GM21381 (cell line): ENCODE results near the gene CDH4.

ENCODE experiments used
- ATAC-seq: cut with Tn5 transposase; IDR thresholded peaks from one replicate; pipeline ENCODE4 v1.9.1; 2021; ENCODE audit warnings: mild to moderate bottlenecking, moderate library complexity; ENCODE audit not compliant: unreplicated experiment

Gene CDH4

DNA sequence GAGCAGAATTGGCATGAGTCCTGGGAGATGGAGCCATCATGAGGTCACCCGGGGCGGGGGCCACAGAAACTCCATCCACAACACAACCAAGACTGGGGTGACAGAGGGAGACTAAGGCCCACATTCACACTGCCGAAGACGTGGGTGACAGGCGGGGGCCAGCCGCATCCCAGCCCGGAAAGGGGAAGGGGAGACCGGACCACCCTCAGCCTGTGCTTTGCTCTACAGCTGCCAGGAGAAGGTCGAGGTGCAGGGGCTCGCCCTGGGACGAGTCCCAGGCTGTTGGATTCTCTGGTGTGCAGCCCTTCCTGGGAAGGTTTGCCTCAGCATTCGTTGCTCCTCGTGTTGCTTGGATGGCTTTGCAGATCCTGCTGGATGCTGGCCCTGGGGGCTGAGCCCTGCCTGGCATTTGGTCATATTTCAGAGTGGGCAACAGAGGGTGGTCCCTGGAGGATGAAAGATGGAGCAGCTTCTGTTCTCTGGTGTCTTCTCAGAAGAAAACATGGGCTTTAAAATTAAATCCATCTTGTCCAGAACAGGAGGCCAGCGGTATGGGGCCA, 484.8 kb downstream of the CDH4 start:
- ATAC-seq, result no peak

DNA sequence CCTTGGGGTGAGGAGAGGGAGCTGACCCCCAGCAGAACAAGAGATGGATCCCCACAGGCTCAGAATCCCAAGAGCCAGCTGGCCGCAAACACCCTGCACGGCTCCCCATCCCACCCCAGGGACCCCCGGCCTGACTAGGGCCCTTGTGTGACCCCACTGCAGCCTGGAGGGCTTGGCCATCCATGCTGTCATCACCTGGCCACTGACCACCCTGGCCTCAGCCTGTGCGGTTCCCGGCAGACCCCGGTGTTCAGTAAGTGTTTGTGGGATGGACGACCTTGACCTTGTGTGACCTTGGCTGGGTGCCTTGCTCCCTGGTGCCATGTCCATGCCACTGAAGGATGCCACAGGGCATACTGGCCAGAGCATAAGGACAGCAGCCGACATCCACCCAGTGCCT, 485.3 kb downstream of the CDH4 start:
- ATAC-seq, result no peak

DNA sequence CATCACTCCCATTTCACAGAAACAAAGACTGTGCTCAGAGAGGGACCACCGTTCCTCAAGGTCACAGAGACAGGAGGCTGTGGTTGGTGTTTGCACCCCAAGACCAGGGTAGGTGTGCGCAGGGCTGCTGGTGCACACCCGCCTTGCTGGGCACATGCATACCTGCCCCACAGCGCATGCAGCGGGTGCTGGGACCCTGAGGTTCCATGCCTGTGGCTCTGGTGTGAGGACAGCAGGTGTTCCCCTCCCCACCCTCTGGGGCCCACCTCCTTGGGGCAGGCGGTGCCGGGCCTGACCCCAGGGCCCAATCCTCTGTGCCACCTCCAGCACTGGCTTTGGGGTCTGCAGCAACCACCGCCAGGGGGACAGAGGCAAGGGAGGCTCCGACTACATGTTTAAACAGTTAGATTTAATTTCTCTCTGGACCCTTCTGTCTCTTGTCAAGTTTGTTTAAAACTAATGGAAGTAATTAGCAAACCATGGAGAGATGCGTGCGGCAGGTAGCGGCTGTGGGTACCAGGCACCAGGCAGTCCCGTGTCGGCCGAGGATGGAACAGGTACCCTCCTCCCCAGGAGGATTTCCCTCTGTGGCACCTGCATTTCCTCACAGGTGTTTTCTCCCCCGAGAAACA, 485.9 kb downstream of the CDH4 start:
- ATAC-seq, result no peak

DNA sequence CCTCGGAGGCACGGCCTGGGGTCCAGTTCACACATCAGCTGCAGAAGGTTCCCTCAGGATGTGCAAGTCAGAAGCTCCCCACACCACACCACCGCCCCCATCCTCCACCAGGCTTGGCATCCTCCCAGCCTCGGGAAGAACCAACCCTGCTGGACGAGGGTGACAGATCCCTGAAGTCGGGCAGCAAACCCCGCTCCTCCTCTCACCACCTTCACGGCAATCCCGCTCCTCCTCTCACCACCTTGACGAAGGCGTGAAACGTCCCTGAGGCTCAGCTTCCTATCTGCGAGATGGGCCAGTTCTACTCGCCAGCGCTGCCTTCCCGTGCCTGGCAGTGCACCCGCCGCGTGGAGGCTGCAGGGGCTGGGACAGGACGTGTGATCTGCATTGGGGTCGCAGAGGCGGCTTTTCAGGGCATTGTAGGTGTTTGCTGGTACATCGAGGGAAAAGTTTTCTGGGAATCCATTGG, 486.6 kb downstream of the CDH4 start:
- no peak for ATAC-seq

DNA sequence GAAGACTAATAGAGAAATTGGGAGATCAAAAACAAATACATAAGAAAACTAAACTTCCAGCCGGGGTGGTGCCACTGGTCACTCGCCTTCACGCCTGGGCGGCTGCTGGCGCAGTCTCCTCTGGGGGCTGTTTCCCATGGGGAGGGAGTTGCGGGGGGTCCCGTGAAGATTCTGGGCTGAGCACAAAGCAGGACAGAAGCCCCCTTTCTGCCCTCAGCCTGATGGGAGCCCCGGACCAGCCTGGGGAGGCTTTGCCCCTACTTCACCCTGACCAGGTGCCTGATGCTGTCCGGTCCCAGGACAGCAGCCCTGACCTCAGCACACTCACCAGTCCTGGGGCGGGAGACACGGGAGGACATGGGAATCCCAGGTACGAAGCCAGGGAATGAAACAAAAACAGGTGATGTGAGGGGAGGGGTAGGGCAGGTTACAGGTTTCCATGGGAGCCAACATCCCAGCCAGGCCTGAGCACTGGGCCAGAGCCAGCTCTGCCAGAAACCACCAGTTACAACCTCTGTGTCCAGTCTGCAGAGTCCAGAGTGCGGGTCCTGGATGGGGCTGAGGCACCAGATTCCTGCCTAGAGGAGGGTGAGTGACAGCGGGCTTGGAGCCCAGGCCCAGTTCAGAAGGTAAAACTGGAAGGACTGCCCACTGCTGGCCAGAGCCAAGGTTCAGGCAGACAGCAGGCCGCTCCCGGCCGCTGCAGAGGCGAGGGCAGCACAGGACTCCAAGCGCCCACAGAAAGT, 487.2 kb downstream of the CDH4 start:
- no peak for ATAC-seq

DNA sequence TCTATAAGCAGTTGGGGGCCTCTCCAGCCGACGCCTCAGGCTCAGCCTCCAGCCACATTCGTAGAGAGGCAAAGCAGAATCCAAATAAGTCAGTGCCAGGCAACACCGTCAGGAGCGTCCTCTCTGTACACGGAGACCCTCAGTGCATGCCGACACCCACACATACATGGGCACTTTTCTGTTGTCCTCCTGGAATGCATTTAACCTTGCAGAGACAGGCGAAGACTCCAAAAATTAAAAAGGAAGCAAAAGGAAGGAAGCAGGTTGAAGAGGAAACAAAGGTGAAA, 487.7 kb downstream of the CDH4 start:
- ATAC-seq, result no peak

DNA sequence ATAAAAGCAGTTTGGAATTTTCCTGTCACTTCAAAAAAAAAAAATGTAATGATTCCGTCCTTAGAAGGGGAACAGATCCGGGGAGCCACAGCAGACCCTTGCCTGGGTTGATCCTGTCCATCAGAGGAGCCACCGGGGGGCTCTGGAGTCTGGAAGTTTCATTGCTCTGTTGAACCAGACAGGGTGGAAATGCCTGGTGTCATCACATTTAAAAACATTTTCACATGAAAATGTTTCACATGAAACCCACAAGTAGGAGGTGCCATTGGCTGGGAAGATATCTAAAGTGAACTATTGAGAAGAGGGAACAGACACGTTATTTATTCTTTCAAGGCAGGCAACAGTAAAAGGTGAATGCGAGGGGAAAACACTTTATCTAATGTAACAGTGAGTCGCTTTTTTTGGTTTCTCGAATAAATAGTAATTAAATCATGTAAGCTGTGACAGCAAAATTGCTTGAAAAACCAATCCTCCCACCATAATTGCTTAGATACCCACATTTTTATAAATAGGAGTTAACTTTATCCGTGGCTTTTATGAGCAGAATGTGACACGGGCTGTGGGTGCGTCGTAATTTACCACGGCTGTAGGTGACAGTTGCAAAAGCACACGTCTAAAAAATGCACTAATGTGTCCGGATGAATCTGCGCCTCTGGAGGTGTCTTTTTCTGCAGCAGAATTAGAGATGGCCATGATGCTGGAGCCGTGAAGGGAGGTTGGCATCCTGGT, 490.2 kb downstream of the CDH4 start:
- ATAC-seq, result no peak

DNA sequence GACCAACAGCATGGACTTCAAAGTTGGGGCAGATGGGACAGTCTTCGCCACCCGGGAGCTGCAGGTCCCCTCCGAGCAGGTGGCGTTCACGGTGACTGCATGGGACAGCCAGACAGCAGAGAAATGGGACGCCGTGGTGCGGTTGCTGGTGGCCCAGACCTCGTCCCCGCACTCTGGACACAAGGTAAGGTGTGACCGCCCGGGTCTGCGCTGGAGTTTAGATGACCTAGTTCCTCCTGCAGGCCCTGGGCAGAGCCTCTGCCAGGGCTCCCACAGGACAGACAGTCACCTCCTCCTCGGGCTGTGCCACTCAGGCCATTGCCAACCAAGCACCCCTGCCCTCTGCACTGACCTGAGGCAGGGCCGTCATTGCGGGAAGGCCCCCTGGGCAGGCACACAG, 491.5 kb downstream of the CDH4 start:
- ATAC-seq, result no peak

DNA sequence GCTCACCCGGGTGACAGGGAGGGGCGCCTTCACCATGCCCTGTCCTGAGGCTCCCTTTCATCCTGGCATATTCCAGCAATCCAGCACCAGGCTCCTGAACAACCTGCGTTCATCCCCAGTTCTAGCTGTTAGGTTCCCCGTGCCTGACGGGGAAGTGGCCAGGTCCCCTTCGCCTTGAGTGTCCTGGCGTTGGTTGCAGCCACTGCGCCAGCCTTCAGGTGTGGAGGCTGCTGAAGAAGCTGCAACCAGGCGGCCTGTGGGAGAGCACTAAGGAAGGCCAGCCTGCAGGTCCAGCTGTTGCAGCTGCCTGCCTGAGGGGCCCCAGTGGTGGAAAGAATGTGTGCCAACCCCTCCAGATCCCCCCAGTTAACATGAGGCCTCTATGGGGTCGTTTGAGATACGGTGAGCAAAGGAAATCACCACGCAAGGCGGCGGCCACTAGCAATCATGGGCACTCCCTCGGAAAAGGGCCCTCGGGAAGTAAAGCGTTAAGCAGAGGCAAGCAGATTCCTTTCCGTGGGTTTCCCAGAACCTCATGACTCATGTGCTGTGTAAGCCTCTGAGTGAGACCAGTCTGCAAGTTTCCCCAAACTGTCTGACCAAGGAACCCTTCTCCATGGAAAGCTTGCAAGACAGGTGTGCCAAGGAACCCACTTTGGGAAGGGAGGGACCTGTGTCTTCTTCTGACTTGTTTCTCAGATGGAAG, 492.8 kb downstream of the CDH4 start:
- ATAC-seq, result no peak

DNA sequence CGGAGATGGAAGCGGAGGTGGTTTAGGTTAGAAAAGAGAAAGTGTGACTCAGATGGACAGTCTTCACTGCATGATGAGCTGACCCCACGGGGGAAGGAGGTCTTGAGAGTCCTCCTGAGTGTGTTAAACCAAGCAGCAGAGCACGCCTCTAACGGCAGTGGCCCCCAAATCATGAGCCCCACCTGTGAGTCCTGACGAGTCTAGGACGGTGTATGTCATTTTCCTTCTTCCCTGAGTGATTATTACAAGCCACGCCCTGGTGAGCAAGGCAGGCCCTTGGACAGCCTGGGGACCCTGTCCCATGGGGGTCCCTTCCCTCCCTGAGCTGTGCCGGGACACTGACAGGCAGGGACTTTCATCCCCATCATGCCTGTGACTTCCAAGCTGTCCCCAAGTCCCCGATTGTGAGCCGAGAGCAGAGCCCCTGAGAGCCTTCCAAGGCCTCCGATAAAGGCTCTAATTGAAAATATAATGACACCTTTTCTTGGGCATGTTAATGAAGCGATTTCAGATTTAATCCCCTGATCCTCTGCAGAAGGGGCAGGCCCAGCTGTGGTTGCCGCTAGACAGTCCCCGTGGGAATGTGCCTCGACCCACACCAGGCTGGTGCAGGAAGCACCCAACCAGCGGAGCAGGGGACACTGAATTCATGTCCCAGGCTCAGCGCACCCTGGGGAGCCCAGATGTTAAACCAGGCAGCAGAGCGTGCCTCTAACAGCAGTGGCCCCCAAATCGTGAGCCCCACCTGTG, 493.5 kb downstream of the CDH4 start:
- no peak for ATAC-seq

DNA sequence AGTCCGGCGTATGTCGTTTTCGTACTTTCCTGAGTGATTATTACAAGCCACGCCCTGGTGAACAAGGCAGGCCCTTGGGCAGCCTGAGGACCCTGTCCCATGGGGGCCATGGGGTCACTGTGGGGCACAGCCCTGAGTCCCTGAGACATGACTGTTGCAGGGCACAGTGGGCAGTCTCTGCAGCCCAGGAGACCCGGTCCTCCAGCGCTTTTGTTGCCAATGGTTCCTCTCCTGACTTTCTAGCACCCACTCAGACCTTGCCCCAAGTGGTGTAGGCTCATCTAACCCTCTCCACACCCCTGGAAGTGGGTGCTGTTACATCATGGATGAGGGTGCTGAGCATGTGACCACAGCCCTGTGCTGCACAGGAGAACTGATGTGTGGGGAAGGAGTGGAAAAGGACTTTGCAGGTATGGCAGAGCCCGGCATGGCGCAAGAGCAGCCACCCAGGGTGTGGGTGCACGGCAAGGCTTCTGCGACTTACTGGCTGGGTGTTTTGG, 494.1 kb downstream of the CDH4 start:
- ATAC-seq, result no peak

DNA sequence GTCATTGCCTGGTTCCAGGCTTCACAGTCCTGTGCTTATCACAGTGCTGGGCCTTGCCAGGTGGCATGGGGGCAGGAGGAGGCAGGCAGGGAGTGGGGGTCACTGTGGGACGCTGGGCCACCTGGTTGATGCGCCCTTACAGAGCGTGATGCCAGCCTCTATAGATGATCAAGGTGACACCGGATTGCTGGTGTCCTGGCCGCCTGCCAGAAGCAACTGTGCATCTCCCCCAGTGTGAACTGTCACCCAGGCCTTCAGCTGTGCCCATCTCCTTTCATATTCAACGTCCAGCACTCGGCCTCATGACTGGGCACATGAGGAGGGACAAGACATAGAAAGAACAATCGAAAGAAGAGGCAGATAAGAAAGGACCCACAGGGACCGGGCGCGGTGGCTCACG, 494.7 kb downstream of the CDH4 start:
- no peak for ATAC-seq

DNA sequence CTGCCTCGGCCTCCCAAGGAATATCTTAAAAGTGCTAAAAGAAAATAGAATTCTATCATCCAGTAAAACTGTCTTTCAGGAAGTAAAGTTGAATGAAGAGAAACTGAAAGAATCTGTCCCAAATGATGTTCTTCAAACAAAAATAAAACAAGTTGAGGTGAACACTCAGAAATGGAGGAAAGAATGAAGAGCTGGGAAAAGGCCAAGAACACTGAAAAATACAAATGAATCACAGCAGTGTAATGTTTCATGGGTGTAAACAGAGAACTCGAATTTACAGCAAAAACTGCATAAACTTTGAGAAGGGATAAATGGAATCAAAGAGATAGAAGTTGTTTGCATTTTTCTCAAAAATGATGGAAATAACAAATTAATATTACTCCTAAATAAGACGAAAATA, 496.3 kb downstream of the CDH4 start:
- ATAC-seq, result no peak

DNA sequence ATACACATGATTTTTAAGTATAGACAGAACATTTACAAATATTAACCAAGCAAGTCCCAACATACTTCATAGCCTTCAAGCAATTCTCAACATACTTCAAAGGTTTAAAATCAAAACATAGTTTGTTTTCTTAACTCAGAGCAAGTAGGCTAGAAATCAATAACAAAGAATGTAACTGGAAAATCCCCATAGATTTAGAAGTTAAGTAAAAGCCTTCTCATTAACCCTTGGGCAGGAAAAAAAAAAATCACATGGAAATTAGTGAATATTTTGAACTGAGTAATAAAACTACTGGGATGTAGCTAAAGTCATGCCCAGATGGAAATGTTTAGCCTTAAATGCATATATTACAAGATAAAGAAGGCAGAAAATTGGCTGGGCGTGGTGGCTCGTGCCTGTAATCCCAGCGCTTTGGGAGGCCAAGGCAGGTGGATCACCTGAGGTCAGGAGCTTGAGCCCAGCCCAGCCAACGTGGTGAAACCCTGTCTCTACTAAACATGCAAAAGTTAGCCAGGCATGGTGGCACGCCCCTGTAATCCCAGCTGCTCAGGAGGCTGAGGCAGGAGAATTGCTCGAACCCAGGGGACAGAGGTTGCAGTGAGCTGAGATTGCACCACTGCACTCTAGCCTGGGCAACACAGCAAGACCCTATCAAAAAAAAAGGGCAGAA, 497.5 kb downstream of the CDH4 start:
- ATAC-seq, result no peak

DNA sequence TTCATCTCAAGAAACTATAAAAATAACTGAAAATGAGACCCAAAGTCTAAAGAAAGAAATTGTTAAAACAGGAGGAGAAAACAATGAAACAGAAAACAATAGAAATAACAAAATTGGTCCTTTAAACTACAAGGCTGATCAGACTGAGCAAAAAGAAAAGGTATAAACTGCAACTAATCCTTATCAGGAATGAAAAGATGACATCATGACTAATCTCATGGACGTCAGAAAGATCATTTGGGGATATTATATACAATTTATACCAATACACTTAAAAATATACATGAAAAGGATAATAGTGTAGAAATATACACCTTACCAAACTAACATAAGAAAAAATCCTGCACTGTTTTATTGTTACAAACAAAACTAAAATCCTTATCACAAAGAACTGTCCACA, 498.0 kb downstream of the CDH4 start:
- ATAC-seq, result no peak

DNA sequence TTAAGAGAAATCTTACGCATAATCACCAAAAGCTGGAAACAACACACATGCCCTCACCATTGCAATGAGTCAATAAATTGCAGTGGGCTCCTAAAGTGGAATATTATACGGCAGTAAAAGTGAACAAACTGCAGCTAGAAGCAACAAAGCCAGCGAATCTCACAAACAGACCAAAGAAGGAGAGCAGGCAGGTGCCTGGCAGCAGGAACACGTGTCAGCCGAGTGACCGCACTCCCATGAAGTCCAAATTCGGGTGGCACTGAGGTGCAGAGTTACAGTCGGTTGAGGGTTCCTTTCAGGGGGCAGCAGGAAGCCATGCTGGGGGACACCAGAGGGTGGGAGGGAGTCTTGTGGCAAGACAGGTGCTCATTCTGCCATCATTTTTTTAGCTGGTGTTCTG, 500.5 kb downstream of the CDH4 start:
- no peak for ATAC-seq

DNA sequence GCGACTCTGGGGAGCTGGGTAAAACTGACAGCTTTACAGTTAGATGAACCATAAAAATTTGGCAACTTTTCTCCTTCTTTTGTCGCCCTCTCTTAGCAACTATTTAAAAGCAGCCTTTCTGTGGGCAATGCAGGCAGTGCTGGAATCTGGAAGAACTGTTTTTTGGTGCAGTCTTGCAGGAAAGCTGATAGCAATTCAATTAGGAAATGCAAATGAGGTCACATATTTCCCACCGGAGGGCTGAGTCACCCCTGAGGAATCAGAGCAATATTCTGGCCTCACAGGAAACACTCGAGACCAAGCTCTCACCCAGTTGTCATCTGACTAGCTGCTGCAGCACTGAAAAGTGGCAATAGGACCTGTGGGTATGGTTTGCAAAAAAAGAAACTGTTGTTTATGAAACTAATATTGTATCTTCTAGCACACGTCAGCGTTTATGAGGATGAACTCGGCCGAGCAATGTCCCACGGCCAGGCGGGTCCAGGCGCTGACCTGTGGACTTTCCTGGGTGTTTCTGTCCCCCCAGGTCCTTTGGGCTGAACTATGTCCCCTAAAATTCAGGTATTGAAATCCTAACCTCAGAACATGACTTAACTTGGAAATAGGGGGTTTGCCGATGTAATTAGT, 501.4 kb downstream of the CDH4 start:
- ATAC-seq, result no peak

DNA sequence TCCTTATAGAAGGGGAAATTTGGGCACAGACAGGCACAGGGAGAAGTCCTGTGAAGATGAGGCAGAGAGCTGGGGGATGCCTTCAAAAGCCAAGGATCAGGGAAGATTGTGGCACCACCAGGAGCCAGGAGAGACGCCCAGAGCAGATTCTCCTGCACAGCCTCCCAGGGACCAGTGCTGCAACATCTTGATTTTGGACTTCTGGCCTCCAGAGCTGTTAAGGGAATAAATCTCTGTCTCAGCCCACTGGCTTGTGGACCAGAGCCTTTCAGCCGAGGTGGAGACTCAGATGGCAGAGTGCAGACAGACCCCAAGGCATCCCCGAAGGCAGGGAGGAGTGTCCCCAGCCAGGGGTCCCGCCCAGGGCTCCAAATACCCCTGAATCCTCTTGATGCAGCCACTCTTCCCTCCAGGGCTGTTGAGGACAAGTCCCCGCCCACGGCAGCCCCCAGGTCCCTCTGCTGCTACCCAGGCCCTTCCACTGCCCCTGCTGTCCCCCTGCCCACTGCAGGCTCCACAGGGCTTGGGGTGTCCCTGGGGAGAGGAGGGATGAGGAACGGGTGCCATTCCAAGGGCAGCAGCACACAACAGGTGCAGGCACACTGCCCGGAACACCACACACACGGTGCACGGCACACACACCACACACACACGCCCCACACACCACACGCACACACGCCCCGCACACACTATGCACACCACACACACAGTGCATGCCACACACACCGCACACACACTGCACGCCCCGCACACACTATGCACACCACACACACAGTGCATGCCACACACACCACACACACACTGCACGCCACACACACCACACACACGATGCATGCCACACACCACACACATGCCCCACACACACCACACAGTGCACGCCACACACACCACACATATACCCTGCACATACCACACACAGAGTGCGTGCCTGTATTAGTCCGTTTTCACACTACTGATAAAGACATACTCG, 502.2 kb downstream of the CDH4 start:
- no peak for ATAC-seq
